ENCODE measurements around the gene CTSK.
"Not testable (repeated sequence)": the region's sequence is repeated elsewhere in the genome, so short reads cannot be mapped to it uniquely, and the experiment has no call there.

The CTSK gene

GRCh38 chr1:150808121-150808520 is at the start of gene CTSK:
TSS of gene CTSK (minus strand) at chr1:150808260. CDS start at chr1:150806805, 1,455 bp downstream.
- no peak for DNase-seq

GRCh38 chr1:150852734-150853133 is 44.7 kb upstream of the CTSK start:
- DNase-seq = not testable (repeated sequence)

- DNase-seq = not testable (repeated sequence)
Observed at GRCh38 chr1:150850801-150851362, 42.8 kb upstream of the CTSK start.

GRCh38 chr1:150846473-150847146 is 38.5 kb upstream of the CTSK start:
- DNase-seq = no peak

GRCh38 chr1:150843474-150843873 is 35.4 kb upstream of the CTSK start:
- no peak for DNase-seq

- DNase-seq = no peak
Observed at GRCh38 chr1:150842964-150843363, 34.9 kb upstream of the CTSK start.

DNA sequence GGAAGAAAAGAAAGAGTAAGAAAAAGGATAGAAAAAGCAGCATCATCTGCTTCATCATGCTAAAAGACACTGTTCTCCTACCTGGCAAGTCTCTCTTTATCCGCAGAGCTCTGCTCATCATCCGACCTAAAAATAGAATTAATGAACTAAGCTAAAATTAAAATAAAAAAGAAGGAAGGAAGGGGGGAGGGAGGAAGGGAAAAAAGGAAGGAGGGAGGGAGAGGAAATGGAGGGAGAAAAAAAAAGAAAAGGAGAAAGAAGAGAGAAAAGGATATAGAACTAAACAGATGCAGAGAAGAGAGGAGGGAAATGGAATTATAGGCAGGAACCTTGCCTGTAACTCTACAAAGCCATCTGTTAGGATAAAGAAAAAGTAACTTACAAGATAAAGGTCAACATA is 34.3 kb upstream of the CTSK start:
- no peak for DNase-seq

- DNase-seq = no peak
Observed at GRCh38 chr1:150841626-150842025, 33.6 kb upstream of the CTSK start.

DNA sequence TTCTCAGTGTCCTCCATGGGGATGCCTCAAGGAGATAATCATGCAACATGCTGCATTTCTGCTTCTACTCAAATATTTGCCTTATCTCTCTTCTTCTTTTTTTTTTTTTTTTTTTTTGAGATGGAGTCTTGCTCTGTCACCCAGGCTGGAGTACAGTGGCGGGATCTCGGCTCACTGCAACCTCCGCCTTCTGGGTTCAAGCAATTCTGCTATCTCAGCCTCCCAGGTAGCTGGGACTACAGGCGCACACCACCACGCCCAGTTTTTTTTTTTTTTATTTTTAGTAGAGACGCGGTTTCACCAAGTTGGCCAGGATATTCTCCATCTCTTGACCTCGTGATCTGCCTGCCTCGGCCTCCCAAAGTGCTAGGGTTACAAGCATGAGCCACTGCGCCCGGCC is 32.8 kb upstream of the CTSK start:
- DNase-seq = not testable (repeated sequence)

DNA sequence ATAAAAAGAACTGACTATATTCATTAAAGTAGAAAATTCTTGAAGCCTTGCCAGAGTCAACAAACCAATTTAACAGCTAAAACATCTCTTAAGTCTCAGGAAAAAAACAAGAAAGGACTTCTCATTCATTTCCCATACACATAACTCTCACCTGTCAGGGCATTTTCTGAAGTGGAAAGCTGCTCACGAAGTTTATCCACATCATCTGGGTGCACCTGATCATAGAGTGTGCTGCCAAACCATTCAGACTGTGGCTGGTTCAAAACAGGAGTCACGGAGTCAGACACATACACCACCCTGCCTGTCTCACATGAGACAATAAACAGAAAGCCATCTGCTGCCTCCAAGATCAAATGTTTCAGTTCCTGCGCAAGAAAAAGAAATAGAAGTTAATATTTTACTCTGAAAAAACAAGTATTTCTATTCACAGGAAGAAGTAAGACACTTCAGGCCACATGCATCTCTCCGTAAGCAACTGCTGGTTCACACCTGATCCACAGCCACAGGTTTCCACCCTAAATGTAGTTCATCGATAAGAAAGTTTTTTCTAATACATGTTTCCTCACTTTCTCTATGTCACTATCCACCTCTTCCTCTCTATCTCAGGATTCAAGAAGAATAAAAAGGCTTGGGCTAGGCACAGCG is 28.2 kb upstream of the CTSK start:
- DNase-seq = peak; percentile 7

DNA sequence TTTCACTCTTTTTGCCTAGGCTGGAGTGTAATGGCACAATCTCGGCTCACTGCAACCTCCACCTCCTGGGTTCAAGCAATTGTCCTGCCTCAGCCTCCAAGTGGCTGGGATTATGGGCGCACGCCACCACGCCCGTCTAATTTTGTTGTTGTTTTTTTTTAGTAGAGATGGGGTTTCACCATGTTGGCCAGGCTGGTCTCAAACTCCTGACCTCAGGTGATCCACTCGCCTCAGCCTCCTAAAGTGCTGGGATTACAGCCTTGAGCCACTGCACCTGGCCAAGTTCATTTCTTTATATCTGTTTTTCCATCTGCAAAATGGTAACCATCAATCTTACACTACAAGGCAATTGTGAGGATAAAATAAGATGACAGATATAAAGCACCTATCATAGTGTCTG is 25.9 kb upstream of the CTSK start:
- DNase-seq = not testable (repeated sequence)

DNA sequence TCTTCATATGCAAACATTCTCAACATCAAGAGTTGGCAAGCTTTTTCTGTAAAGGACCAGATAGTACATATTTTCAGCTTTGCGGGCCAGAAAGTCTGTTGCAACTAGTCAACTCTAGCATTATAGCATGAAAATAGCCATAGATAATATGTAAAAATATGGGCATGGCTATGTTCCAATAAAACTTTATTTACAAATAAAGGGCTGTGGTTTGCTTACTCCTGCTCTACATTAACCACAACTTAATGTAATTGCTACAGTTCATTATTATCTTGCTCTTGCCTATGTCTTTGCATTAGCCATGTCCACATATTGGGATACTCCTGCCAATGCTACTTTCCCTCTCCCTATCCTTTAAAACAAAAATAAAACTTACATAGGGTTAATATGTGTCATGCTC is 24.5 kb upstream of the CTSK start:
- DNase-seq = no peak

DNA sequence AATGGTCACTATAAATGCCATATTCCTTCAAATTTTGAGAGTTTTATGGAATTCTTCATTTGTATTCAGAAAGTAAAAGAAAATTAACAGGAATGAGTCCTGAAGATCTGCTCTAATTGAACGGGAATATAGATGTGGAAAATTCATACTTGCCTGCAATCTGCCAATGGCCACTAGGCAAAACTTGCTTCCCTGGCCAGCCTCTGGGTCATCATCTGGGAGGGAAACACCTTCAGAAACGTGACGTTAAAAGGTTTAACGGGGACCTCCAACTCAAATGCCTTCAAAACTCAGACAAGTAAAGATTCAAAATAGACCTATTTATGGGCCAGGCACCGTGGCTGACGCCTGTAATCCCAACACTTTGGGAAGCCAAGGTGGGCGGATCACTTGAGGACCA is 21.7 kb upstream of the CTSK start:
- no peak for DNase-seq

DNA sequence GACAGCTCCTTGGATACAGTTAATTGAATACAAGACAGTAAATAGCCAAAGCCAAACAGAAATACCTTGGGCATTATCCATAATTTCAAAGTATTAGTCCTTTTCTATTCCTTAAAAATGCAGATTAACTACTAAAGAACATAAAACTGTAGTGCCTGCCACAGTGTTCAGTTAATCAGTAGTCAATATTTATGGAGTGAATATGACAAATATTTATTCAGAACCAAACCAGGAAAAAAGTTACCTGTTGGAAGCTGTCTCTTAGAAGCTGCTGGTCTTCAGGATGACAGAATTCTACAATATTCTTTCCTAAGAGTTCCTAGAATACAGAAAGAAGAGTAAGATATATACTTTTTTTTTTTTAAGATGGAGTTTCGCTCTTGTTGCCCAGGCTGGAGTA is 18.2 kb upstream of the CTSK start:
- no peak for DNase-seq

DNA sequence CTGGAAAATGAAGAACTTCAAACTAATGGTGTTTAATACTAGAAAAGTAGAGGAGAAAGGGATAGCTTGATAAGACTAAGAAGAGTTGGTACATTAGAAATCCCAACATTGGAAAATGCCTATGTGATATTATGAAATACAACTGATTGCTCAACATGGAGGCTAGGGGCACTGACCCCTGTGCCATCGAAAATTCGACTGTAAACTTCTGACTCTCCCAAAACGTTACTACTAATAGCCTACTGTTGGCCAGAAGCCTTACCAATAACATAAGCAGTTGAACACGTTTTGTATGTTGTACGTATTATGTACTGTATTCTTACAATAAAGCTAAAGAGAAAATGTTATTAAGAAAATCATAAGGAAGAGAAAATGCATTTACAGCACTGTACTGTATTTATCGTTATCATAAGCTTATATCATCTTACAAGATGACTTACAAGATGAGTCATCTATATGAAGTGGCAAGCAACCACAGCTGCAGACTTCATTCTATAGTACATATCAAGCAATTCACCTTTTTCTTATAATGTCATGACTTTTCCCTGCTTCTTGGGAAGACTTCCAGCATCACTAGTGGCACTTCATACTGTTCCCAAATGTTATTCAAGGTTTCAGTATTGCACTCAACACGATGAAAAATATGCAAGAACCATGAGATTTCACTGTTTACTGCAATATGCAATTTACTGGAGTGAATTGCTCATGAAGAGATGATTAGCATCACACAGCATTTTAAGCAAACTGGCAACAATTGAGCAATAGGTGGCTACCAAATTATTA is 12.9 kb upstream of the CTSK start:
- DNase-seq = no peak

DNA sequence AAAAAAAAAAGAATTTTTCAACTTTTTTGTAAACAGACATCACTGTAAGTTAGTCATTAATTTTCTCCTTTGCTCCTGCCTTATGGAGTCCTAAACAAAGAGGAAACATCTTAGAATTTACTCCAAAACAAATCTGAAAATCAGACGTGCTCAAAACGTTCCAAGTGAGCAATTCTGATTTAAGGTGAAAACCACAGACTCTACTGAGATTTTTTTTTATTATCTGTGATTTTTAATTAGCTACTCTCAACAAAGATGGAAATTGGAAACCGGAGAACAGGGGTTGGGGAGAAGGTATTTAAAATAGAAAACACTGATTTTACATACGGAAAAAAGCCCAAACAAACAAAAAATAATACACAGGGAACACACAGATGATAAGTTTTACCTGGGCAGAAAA is 7.8 kb upstream of the CTSK start:
- no peak for DNase-seq

GRCh38 chr1:150813028-150813707 is 5.1 kb upstream of the CTSK start:
- peak; percentile 66 for DNase-seq

DNA sequence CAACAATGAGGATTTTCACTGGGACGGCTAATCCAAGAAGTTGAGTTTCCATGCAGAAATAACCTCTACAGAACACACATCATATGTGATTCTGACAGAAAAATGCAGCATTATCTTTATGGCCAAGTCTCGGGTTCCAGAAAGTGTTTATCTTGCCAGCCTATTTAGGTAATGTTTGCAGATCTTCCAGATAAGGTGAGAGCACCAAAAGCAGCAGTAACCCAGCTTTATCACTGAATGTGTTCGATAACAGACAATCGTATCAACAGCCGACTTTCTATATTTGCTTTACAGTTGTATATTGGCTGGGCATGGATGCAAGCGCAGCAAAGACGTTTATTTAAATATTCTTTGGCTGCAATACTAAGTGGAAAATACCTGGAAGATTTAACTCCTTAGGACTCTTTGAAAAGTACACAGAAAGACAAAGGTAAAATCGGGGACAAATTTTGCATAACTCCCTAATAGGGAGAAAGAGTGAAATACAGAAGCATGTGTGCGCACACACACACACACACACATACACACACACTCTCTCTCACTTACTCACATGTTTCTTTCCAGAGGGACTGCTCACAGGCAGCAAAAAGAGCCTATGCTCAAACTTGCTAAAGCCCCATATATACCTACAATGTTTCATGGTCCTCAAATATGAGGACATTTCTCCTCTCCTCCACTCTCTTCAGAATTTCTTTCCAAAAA is 3.0 kb upstream of the CTSK start:
- no peak for DNase-seq

DNA sequence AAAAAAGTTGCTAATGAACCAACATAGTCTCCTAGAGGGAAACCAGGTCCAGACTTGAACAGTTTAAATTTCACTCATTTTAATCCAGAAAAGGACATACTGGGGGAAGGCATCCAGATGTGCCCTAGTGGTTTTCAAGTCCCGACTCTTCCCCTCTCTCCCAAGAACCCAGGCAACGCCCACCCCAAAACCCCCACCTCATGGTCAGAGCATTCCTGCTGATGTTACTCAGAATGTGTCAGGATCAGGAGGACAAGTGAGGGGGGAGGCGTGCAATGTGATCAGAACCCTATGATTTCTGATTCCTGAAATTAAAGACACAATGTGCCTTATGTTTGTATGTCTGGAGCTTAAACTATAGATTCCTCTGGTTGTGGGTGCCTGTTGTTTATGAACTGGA is 1.6 kb upstream of the CTSK start:
- DNase-seq = no peak

- DNase-seq = no peak
Observed at GRCh38 chr1:150808846-150809245, 786 bp upstream of the CTSK start.

GRCh38 chr1:150807249-150808023 is 624 bp downstream of the CTSK start:
- DNase-seq = no peak

GRCh38 chr1:150805899-150806298 is 2.2 kb downstream of the CTSK start:
- DNase-seq = no peak

All from NCI-H69 (cell line).